MM.1S (cell line): ENCODE results near the gene PEX1.

Experiments used
- DNase-seq: peaks from one replicate; pipeline ENCODE4 v3.0.0-alpha.2; 2015
- H2AFZ ChIP-seq: fragments of 300-600 bp; sonication (generic); 2 replicates; pipeline ENCODE4 v1.6.0; 2016; ENCODE audit warnings: antibody characterized with exemption, low read length
- H3F3A ChIP-seq: fragments of 300-600 bp; sonication (generic); 2 replicates; pipeline ENCODE4 v1.6.1; 2016; ENCODE audit warnings: mild to moderate bottlenecking, antibody characterized with exemption, low read length, moderate library complexity, mixed read lengths; ENCODE audit not compliant: insufficient read depth
- H3K27ac ChIP-seq: fragments of 300-600 bp; sonication (generic); 2 replicates; pipeline ENCODE4 v1.5.1; 2016; ENCODE audit warnings: mild to moderate bottlenecking, low read length
- H3K27me3 ChIP-seq: fragments of 300-600 bp; sonication (generic); replicated peaks from 2 replicates; pipeline ENCODE4 v1.6.0; 2016; ENCODE audit warnings: low read length; ENCODE audit not compliant: insufficient read depth
- H3K36me3 ChIP-seq: fragments of 300-600 bp; sonication (generic); replicated peaks from 2 replicates; pipeline ENCODE4 v1.6.1; 2016; ENCODE audit warnings: mild to moderate bottlenecking, low read length, mixed read lengths; ENCODE audit not compliant: insufficient read depth
- H3K4me1 ChIP-seq: fragments of 300-600 bp; sonication (generic); 2 replicates; pipeline ENCODE4 v1.6.1; 2016; ENCODE audit warnings: low read length, mixed read lengths
- H3K4me2 ChIP-seq: fragments of 300-600 bp; sonication (generic); 2 replicates; pipeline ENCODE4 v1.6.0; 2016; ENCODE audit warnings: low read depth, low read length
- H3K4me3 ChIP-seq: fragments of 300-600 bp; sonication (generic); 2 replicates; pipeline ENCODE4 v1.5.1; 2016; ENCODE audit warnings: low read length, mixed read lengths
- H3K79me2 ChIP-seq: fragments of 300-600 bp; sonication (generic); 2 replicates; pipeline ENCODE4 v1.6.1; 2016; ENCODE audit warnings: mixed run types, low read length, mixed read lengths
- H3K9ac ChIP-seq: fragments of 300-600 bp; sonication (generic); 2 replicates; pipeline ENCODE4 v1.6.1; 2016; ENCODE audit warnings: low read length, mixed read lengths
- H3K9me2 ChIP-seq: fragments of 300-600 bp; sonication (generic); replicated peaks from 2 replicates; pipeline ENCODE4 v1.6.1; 2016; ENCODE audit warnings: mild to moderate bottlenecking, low read length, mixed read lengths; ENCODE audit not compliant: insufficient read depth
- H3K9me3 ChIP-seq: fragments of 300-600 bp; sonication (generic); replicated peaks from 2 replicates; pipeline ENCODE4 v1.6.1; 2016; ENCODE audit warnings: mild to moderate bottlenecking, low read length, mixed read lengths; ENCODE audit not compliant: insufficient read depth
- H4K20me1 ChIP-seq: fragments of 300-600 bp; sonication (generic); 2 replicates; pipeline ENCODE4 v1.6.1; 2016; ENCODE audit warnings: mild to moderate bottlenecking, low read length, moderate library complexity, mixed read lengths; ENCODE audit not compliant: insufficient read depth
- EZH2 ChIP-seq: fragments of 300-600 bp; sonication (generic); optimal IDR thresholded peaks from 2 replicates; pipeline ENCODE3; 2017; ENCODE audit warnings: low read depth, mild to moderate bottlenecking, antibody characterized with exemption, low read length, mixed read lengths
- EZH2phosphoT487 ChIP-seq: fragments of 300-600 bp; sonication (generic); IDR thresholded peaks from 2 replicates; pipeline ENCODE4 v1.6.1; 2018; ENCODE audit warnings: antibody characterized with exemption, low read length
- TF ChIP-seq, protein P1 (sequence below): fragments of 300-600 bp; sonication (generic); IDR thresholded peaks from 2 replicates; pipeline ENCODE4 v1.5.1; 2016; ENCODE audit warnings: antibody characterized with exemption, low read length, mixed read lengths

Gene PEX1

DNA sequence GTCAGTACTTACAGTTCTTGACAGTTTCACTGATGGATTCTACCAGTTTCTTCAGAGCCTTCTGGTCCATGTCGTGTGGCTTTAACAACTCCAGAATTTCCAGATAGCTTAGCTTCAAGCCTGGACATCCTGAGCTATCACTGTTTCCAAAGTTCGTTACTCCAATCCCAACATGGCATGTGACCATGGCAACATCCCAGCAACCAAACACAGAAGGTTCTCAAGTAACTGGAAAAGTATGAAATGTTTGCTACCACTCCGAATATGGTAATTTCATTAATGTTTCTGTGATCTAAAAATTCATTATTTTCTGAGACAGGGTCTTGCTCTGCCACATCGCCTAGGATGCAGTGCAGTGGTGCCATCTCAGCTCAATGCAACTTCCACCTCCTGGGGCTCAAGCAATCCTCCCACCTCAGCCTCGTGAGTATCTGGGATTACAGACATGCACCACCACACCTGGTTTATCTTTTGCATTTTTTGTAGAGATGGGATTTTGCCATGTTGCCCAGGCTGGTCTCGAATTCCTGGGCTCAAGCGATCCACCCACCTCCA lies 29.6 kb upstream of the PEX1 start:
- no peaks in the 10 kb centered on the region for H3K27me3 ChIP-seq

DNA sequence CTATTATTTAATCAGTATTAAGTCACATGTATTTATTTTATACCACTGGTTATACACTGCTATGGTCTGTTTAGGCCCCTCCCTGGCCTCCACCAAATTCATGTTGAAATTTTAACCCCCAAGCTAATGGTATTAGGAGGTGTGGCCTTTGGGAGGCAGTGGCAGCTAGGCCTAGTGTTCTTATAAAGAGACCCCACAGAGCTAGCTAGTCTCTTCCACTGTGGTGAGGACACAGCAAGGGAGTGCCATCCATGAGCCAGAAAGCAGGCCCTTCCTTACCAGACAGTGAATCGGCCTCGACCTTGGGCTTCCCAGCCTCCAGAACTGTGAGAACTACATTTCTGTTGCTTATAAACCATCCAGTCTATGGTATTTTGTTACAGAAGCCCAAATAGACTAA lies 28.9 kb upstream of the PEX1 start:
- H3K9me3 ChIP-seq, result no peaks in the 10 kb centered on the region
- no peak overlapping the region for H3K27ac ChIP-seq
- H3K9me2 ChIP-seq, result no peaks in the 10 kb centered on the region
- no peak overlapping the region for H3K4me2 ChIP-seq
- TF ChIP-seq EZH2phosphoT487, result no peak
- TF ChIP-seq, protein P1, sequence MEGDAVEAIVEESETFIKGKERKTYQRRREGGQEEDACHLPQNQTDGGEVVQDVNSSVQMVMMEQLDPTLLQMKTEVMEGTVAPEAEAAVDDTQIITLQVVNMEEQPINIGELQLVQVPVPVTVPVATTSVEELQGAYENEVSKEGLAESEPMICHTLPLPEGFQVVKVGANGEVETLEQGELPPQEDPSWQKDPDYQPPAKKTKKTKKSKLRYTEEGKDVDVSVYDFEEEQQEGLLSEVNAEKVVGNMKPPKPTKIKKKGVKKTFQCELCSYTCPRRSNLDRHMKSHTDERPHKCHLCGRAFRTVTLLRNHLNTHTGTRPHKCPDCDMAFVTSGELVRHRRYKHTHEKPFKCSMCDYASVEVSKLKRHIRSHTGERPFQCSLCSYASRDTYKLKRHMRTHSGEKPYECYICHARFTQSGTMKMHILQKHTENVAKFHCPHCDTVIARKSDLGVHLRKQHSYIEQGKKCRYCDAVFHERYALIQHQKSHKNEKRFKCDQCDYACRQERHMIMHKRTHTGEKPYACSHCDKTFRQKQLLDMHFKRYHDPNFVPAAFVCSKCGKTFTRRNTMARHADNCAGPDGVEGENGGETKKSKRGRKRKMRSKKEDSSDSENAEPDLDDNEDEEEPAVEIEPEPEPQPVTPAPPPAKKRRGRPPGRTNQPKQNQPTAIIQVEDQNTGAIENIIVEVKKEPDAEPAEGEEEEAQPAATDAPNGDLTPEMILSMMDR, result no peak
- TF ChIP-seq EZH2, result no peak
- H3K36me3 ChIP-seq, result no peaks in the 10 kb centered on the region
- H4K20me1 ChIP-seq, result no peaks in the 10 kb centered on the region
- H3K4me1 ChIP-seq, result no peaks in the 10 kb centered on the region
- no peaks in the 10 kb centered on the region for H3K79me2 ChIP-seq
- H2AFZ ChIP-seq, result no peak overlapping the region
- no peak for DNase-seq
- H3K9ac ChIP-seq, result no peak overlapping the region
- H3K27me3 ChIP-seq, result no peaks in the 10 kb centered on the region
- no peaks in the 10 kb centered on the region for H3F3A ChIP-seq
- H3K4me3 ChIP-seq, result no peak overlapping the region

More for the DNA sequence above, 29.6 kb upstream of the PEX1 start:
- no peaks in the 10 kb centered on the region for H3K4me1 ChIP-seq
- no peak for DNase-seq
- H2AFZ ChIP-seq, result no peak overlapping the region
- no peaks in the 10 kb centered on the region for H3F3A ChIP-seq
- no peaks in the 10 kb centered on the region for H3K9me2 ChIP-seq
- no peak overlapping the region for H3K27ac ChIP-seq
- H3K4me2 ChIP-seq, result no peak overlapping the region
- no peak overlapping the region for H3K4me3 ChIP-seq
- no peak overlapping the region for H3K9ac ChIP-seq
- no peaks in the 10 kb centered on the region for H3K36me3 ChIP-seq
- TF ChIP-seq, protein P1, result no peak
- TF ChIP-seq EZH2 (no peak), EZH2phosphoT487 (no peak)
- H3K9me3 ChIP-seq, result no peaks in the 10 kb centered on the region
- no peaks in the 10 kb centered on the region for H4K20me1 ChIP-seq
- H3K79me2 ChIP-seq, result no peaks in the 10 kb centered on the region

DNA sequence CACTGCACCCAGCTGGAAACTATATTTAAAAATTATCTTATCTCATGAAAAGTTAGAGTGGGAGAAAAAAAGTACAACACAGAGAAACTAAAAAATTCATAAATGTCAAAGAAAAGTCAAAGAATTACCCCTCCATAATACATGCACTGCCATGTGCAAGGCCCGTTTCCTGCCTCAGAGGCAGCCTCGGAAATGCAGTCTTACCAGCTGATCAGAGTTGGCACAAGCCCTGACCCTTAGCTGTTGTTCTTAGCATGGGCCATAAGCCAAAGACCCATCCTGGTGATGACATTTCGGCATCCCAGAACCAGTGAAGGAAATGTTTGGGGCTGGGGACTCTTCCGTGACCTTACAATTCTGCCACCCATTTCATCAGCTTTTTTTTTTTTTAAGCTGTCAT lies 21.9 kb upstream of the PEX1 start:
- no peaks in the 10 kb centered on the region for H3K9me3 ChIP-seq
- H3F3A ChIP-seq, result no peaks in the 10 kb centered on the region
- no peaks in the 10 kb centered on the region for H3K79me2 ChIP-seq
- TF ChIP-seq EZH2, result no peak
- no peak for TF ChIP-seq EZH2phosphoT487
- TF ChIP-seq, protein P1, result no peak
- DNase-seq, result no peak
- no peak overlapping the region for H3K4me2 ChIP-seq
- no peaks in the 10 kb centered on the region for H3K36me3 ChIP-seq
- no peak overlapping the region for H2AFZ ChIP-seq
- H3K4me3 ChIP-seq, result no peak overlapping the region
- no peak overlapping the region for H3K27ac ChIP-seq
- H4K20me1 ChIP-seq, result no peaks in the 10 kb centered on the region
- H3K9ac ChIP-seq, result no peak overlapping the region
- H3K4me1 ChIP-seq, result no peaks in the 10 kb centered on the region
- no peaks in the 10 kb centered on the region for H3K9me2 ChIP-seq
- no peaks in the 10 kb centered on the region for H3K27me3 ChIP-seq
